Stimulated activated naive CD4-positive, alpha-beta T cell treated with Interleukin-2 at 50 U/mL for 16 hours (primary cell): ENCODE data around the gene RNF43.
A peak's percentile ranks its signal among the peaks of the same experiment; 100 is the strongest.

ENCODE experiments used
- DNase-seq: peaks from one replicate; lab custom pipeline; 2025; lab: John Stamatoyannopoulos, UW

RNF43 gene

DNA sequence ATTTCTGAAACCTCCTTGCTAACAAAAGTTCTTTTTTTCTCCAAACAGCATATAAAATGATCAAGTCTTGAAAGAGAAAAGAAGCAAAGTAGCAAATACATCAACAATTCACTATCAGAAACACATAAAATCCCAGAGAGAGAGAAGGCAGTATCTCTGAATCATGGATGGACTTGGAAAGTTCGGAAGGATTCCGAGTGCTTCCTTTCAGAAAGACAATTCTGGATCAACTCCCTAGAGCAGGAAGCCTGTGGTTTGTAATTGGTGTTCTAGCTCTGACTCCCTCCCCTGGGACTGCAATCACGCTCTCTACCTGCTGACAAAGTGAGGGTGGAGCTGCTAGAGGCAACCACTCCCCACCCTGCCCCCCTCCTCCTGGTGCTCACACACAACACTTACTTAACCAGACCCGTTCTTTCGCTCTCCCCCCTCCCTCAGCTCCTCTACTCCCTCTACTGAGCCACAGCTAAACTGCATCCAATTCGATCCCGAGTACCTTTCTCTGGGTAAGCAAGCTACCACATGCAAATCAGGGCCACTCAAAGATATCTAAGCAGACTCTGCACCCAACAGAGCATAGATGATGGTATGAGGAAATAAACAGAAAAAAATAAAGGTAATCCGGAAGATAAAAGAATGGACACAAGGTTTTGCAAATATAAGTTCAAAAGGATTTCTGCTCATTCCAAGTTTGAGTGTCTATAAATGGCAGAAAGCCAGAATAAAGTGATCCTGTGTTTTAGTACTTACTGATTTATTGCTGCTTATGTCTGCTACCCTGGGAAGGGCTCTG is at the start of gene RNF43:
RNF43 (minus strand) TSS at position 235 of the 793 bp plus-strand sequence. CDS start 1,957 bp downstream, outside the sequence.
- DNase-seq, result peak; percentile 85

DNA sequence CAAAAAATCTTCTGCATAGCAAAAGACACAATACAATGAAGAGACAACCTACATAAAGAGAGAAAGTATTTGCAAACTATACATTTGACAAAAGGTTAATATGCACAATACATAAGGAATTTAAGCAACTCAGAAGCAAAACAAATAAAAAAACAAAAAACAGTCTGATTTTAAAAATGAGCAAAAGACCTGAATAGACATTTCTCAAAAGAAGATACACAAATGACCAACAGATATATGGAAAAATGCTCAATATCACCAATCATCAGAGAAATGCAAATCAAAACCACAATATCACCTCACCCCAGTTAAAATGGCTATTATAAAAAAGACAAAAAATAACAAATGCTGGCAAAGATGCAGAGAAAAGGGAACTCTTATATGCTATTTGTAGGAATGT is 38.2 kb upstream of the RNF43 start:
- DNase-seq, result no peak

DNA sequence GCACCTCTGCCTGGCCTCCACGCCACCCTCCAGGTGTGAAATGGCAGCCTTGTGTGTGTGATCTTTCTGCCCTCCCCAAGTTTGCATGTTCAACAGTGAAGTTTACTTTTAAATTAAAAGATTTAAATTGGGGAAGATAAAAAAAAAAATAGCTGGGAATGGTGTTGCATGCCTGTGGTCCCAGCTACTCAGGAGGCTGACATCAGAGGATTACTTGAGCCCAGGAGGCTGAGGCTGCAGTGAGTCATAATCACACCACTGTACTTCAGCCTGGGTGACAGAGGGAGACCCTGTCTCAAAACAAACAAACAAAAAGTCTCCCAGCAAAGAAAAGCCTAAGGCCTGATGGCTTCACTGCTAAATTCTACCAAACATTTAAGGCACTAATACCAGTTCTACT is 35.4 kb upstream of the RNF43 start:
- DNase-seq, result no peak

DNA sequence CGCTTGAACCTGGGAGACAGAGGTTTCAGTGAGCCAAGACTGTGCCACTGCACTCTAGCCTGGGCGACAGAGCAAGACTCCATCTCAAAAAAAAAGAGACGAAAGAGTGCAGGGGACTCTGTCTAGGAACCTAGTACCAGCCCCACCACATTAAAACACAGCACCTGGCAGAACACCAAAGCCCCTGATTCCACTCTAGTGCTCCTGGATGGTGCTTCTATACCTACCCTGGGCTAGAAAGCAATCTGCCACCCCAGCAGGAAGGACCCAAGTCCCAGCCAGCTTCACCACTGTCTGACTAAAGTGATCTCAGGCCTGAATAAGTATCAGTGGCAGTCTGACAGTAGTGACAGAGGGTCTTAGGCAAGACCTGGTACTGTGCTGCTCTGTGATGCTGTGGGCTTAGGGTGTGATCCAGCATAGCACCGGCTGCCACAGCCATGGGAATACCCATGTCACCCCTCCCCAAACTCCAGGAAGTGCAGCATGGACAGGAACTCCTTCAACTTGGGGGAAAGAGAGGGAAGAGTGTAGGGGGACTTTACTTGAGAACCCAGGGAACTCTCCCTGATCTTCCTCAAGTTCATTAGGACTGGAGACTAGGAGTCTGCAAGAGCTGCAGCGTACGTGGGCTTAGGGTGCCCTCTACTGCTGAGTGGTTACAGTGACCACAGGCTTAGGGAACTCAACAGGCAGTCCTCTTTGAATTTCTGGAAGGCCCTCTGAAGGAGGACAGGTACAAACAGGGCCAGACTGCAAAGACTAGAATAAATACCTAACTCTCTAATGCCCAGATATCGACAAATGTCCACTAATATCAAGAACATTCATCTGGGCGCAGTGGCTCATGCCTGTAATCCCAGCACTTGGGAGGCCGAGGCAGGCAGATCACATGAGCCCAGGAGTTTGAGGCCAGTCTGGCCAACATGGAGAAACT is 30.0 kb upstream of the RNF43 start:
- DNase-seq, result peak; percentile 58

DNA sequence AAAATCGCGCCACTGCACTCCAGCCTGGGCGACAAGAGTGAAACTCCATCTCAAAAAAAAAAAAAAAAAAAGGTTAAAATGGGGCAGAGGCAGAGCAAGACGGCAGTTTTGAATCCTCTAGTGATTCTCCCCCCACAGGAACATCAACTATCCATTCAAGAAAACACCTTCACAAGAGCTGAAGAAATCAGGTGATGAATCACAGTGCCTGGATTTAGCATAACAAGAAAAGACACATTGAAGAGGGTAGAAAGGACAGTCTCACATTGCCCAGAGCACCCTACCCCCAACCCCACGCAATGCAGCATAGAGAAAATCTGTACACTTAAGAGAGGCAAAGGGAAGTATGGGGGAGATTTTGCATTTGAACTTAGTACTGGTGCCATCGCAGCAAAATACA is 28.8 kb upstream of the RNF43 start:
- no peak for DNase-seq

DNA sequence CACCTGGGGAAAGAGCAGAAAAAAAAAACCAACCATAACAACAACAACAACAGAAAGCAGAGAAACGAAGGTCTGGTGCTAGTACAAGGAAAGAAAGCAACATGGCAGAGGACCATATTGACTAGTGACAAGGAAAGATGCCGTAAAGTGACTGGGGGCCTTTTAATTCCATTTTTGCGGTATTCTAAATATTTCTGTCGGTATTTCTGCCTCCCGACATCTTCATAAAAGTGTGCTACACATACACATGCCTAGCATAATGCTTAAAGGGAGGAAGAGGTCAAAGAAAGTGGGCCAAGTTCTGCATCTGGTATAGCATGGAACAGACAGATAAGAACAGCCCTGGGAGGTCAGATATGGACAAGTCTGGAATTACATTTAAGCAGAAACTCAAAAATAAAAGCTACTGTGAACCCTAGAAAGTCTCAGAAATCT is 19.5 kb upstream of the RNF43 start:
- no peak for DNase-seq

DNA sequence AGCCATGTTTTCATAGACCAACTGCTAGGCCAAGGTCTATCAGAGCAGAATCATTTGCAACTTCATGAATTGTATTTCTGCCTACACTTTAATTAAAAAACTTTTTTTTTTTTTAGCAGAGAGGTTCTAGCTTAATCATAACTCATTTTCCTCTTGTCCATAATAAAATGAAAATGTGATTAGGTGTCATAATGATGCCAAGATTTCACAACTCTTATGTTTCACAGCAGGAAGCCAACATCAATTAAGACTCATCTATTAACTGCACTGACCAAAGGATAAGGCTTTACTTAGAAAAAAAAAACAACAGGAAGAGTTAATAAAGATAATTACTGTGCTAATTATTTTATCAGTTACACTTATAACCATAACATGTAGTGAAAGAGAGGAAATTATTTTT is 18.9 kb upstream of the RNF43 start:
- no peak for DNase-seq

DNA sequence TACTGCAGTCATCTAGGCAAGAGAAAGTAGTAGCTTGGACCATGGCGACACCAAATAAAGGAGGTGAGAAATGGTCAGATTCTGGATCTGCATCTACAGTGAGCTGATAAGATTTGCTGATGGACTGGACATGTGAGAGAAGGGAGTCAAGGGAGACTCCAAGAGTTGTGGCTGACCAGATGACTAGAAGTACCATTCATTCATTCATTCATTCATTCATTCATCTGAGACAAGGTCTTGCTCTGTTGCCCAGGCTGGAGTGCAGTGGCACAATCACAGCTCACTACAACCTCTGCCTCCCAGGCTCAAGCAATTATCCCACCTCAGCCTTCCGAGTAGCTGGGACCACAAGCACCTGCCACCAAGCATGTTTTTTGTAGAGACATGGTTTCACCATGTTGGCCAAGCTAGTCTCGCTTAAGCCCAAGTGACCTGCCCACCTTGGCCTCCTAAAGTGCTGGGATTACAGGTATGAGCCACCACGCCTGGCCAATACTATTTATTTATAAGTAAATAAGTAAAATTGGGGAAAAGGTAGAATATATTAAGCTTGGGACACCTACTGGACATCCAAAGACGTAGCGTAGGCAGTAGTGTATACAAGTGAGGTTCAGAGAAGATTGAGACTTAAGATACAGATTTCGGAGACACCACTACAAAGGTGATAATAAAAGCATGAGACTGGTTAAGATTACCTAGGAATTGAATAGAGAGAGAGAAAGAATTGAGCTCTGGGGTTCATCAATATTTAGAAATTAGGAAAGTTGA is 15.7 kb upstream of the RNF43 start:
- no peak for DNase-seq

DNA sequence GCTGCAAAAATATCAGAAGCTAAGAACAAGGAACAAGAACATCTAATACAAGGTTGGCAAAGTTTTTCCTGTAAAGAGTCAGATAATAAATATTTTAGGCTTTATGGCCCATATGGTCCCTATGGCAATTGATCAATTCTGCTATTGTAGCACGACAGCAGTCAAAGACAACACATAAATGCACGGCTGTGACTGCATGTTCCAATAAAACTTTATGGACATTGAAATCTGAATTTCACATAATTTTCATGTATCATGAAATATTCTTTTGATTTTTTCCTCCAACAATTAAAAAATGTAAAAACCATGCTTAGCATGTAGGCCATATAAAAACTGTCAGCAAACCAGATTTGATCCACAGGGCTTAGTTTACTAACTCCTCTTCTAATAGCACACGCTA is 10.5 kb upstream of the RNF43 start:
- no peak for DNase-seq

DNA sequence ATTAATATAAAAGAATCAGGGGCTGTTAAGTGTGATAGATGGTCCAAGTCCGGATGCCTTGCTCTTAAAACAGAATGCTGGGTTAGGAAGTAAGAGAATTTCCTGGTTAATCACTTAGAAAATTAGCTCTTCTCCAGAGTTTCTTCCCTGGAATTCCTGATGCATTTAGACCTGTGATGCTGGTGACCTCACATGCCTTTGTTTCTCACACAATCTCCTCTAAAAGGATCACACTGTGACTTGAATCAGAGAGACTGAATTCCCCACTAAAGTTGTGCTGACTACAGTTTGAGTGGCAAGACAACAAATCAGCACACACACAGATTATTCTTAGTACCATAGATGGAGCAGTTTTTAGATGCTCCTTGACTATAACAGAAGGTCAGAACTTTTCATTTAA is 4.4 kb upstream of the RNF43 start:
- no peak for DNase-seq

DNA sequence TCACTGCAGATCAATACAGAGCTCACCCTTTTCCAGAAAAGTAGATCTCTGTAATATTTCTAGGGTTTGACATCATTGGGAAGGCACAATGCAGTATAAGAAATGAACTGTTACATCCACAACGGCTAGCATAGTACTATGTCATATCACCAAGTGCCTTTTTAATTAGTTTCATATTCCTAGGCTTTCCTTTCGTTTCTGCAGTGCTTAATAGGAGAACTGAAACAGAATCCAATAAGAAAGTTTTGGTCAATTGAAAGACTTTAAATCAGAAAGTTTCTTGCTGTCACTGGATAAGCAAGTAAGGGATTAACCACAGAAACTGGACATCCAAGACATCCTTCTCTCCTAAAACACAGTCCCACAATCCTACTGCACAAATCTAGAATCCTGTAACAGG is 3.5 kb upstream of the RNF43 start:
- DNase-seq, result no peak

DNA sequence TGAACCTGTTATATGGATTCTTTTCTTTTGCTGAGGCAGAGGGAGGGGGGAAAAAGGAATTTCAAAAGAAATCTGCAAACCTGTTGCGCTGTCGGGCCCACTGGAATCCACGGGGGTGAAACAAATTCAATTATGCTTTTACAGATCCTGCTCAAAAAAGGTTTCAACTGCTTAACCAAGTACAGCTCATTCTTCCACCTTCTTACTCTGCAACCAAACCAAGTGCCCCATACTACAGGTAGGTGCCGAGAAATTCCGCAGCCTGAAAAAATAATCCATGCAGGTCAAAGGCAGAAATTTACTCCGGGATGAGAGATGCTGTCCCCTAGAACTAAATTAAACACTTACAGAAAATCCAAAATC is 416 bp downstream of the RNF43 start:
- no peak for DNase-seq

DNA sequence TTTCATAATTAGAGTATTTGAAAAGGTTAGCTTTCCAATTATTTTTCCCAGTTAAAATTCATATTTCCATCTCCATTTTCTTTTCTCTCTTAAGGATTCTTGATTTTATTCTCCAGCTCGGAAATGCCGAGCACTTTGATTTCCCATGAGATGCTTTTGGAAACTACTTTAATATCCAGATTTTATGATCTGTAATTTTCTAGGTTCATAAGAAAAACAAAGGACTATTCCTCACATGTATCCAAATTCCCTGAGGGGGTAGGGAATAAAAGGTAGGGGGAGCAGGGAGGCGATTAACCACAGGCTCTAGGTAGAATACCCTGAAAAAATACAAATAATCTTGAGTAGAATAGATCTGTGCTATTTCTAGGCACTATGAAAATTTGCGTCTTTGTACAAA is 938 bp downstream of the RNF43 start:
- DNase-seq, result no peak

DNA sequence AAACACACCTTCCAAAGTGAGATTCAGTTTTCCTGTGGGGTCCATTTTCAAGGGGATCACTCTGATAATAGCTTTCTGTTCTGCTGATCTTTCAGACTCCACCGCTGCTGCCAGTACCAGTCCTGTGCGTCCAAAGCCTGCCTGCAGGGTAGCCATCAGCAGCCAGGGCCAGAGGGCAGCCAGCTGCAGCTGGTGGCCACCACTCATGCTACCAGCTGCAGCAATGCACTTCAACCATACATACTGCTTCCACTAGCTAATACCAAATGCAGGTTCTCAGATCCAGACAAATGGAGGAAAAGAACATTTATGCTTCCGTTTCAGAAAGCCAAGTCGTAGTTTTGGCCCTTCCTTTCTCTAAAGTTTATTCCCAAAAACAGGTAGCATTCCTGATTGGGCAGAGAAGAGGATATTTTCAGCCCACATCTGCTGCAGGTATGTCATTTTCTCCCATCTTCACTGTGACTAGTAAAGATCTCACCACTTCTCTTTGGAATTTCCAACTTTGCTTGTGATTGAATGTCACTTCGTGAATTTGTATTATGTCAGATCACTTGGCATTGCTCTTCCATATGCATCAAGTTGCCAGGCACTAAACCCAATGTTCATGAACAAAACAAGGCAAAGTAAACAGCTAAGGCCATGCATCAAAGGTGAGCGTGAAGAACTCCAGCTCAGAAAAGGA is 1.8 kb downstream of the RNF43 start:
- DNase-seq, result no peak

DNA sequence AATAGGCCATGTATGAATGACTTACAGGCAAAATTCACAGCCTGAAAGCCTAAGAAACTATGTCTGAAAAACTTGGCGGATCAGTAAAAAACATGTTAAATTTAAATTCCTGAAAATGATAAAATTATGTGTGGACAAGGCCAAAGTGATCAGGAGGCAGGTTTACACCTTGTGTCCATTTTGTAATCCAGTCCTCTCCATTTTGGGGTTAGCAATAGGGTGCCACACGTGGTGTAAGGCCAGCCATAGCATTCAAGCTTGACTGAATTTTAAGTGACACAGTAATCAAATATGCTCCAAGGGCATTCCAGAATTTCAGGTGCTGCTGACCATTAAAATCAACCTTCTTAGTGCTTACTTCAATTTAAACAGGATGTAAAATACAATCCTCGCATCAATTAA is 2.7 kb downstream of the RNF43 start:
- no peak for DNase-seq

DNA sequence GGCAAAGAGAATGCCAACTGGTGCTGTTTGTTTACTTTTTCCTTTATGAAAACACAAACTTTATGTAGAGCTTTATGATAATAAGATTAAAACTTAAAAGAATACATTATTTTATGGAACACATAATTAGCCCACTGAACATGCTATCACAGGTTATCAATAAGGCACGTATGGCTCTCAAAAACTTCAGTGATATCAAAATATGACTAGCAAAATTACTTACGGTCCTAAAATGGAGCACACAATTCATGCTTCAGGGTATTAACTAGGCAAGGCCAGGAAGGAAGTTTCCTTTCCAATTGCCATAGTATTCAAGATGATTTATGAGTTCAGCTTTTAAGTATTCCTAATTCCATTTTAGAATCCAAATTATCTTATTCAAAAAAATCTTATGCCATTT is 3.6 kb downstream of the RNF43 start:
- DNase-seq, result no peak

DNA sequence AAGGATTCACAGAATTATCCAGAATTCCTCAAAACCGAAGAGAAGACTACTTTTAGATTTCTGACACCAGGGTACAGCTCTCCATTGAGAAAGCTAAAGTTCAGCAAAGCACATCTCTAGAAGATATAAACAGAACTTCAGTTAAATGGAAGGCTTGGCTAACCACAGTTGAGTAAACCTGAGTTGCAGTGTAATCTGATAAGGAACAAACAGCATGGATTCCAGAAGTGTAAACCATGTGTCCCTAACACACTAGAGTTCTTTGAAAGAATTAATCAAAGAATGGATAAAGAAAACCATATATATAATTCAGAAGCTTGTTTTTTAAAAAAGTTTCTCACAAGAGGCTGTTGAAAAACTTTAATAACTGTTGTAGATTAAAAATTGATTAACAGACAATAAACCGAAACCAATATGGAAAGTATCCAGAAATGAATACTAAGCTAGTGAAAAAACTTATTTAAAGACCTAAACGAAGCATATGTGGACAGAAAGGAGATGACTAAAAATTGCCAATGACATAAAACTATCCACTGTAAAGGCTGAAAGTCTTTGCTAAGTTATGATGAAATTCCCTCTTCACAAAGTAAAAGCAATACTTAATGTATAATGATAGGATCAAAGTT is 4.3 kb downstream of the RNF43 start:
- no peak for DNase-seq

DNA sequence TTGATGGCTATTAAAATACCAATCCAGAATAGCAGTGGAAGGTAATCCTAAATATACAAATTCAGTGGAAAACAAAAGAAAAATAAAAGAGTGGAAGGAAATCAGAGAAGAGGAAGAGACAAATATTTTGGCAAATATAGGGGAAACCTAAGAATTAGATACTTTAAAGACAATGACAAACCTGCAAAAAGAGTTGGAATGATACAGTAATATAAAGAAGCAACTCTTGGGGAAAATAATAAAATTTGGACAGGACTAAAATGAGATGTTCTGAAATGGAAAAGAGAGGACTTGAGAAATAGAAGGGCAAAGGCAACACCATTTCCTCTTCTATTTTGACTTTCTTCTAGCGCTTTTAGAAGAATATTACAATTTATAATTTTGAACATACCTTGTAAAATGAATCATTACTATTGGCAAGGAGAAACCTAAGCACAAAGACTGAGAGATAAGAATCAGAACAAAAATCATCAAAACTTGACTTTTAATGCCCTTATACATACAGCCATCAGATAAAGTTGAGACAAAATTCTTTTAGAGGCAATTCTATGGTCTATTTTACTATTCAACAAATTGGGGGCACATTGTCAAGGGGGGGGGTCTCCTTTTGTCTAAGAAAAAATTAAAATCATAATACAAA is 5.2 kb downstream of the RNF43 start:
- DNase-seq, result no peak

DNA sequence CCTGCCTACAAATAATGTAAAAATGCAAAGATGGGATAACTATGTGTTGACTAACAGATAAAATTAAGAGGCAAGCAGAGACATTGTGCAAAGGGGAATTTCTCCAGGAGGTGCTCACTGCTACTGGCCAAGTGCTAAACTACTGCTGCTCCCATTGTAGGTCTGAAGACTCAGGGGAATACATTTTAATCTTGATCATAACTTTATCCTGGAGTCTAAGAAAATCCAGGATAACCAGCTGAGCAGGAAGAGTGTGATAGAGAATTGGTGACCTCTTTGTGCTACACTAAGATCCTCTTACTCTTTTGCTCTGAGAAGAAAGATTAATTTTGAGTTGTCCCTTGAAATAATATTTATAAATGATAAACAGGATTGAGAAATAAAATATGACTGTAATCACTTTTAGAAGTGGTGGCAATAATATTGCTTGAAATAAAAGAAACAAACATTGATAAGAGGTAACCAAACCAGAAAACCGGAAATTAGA is 5.9 kb downstream of the RNF43 start:
- DNase-seq, result no peak

DNA sequence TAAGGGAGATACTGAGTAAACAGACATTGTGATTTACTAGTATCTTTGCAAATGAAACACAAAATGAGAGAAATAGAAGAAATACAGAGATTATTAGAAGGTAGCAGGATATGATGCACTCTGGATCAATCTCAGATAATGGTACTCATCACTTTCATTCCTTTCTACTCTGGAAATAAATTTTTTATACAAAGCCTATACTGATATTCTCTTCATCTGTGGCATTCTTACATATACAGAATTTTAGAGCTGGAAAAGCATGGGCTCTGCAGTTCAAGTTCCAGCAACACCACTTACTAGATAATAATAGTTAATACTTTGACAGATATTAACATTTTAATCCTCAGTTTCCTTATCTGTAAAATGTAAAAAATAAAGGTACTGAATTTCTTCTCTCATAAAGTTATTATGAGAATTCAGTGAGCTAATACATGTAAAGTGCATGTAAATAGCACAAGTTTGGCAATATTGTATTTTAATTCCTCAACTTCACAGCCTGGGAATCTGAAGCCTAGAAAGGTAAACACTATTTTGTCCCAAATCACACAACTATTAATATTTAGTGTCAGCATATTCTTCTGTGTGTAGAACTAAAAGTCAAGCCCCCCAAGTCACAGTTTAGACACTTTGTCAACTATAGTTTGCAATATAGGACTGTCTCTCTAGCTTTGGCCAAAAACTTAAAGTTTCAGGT is 6.5 kb downstream of the RNF43 start:
- DNase-seq, result no peak
